ENCODE measurements around the gene TNK1. TPM values are rescaled to one million over a fixed set of nuclear protein-coding genes. Genes with fewer than 3 reads are reported as not detected.

The TNK1 gene
- total and polyA plus RNA-seq, 9 of the 15 experiments (the other 6 are each of a cell fraction or from before 2014, with no cell fraction given), result 0.28 to 5.2 (median 2.1) TPM

DNA sequence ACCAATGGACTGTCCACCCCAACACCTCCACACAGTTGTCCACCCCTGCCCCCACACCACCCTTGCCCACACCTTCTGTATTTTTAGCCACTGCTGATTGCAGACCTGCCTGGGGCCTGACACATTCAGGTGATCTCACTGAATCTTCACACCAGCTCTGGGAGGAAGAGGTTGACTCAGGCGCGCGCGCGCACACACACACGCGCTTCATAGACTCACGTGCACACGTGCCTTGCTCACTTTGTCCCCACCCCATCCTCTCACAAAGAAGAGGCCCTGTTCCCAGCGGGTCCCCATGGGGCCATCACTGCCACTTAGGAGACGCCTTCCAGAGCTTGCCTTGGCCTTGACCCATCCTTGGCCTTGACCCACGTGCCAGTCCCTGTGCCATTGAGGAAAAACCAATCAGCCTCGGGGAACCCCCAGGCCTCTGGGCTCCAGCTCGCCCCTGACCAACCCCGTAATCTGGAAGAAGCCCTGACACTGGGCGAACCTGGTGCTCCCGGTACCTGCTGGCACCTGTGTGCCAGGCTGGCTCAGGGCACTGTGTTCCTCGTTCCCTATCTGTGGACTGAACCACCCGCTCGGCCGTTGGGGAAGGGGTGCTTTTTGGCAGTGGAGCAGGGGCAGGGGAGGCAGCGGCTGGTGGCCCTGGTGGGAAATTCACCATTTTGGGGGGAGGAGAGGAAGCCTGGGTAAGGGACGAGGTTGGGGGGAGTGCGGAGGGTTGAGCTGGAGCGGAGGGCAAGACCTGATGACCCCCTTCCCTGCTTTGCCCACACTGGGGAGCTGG is 29.9 kb downstream of the TNK1 start:
- ChIA-PET POLR2A (interaction anchor here (0.7 kb wide), 1 partner anchor 74 kb away, joined by 3 read pairs; no protein-coding TSS in a partner anchor), CTCF (ENCODE audit: low intra/inter-chr PET ratio) (no interaction called here)
- H3K4me3 ChIP-seq, result no peak overlapping the region
- H3K27ac ChIP-seq (ENCODE audit: extremely low read depth, low read depth, low read length), result no peak overlapping the region
- ATAC-seq (no peak), FAIRE-seq (no peak), DNase-seq (ENCODE audit: extremely low read depth in 1 of 4, low spot score in 3 of 4) (no peak)
- H3K27me3 ChIP-seq (ENCODE audit: control insufficient read depth in 2 of 2, insufficient read depth in 2 of 2, low read length in 2 of 2), result no peaks in the 10 kb centered on the region
- no peak overlapping the region for H2AFZ ChIP-seq (ENCODE audit: low read depth, low read length)
- H4K20me1 ChIP-seq (replicated peaks; ENCODE audit: control insufficient read depth, insufficient read depth, low read length), result no peaks in the 10 kb centered on the region
- no TSS peak for BruUV-seq (replicated peaks)
- H3K36me3 ChIP-seq (ENCODE audit: control insufficient read depth, insufficient read depth, low read length), result 0 out of 3 replicates have a peak, but pooled peaks cover 3% of the 10 kb centered on the region
- no peaks in the 10 kb centered on the region for H3K9me1 ChIP-seq (ENCODE audit: control insufficient read depth, insufficient read depth, low read length)
- in situ Hi-C loops (cut with MboI), result no loop called here
- no peaks in the 10 kb centered on the region for H3K79me2 ChIP-seq (ENCODE audit: control insufficient read depth, insufficient read depth, low read length)
- no peak overlapping the region; a peak in 1 of 4 replicates for H3K9ac ChIP-seq (ENCODE audit: insufficient read depth in 1 of 2, low read depth in 2 of 2, low read length in 2 of 2)
- H3K4me2 ChIP-seq (ENCODE audit: insufficient read depth, low read length), result no peak overlapping the region
- H3K4me1 ChIP-seq (replicated peaks in 1 of 2; ENCODE audit: control insufficient read depth in 2 of 2, insufficient read depth in 2 of 2, low read length in 2 of 2), result peaks cover 0 to 13% of the 10 kb centered on the region in 2 experiments; a peak in 2 of 5 replicates
- WGBS (ENCODE audit: insufficient coverage, low coverage, missing lambda C conversion rate), result 54% methylated on average over 10 of the region's 25 CpGs
- intact Hi-C loops (cut with micrococcal nuclease), result no loop called here
- H3K9me3 ChIP-seq (replicated peaks; ENCODE audit: control insufficient read depth, insufficient read depth, low read depth, low read length), result no peaks in the 10 kb centered on the region
- TF ChIP-seq, protein P1, sequence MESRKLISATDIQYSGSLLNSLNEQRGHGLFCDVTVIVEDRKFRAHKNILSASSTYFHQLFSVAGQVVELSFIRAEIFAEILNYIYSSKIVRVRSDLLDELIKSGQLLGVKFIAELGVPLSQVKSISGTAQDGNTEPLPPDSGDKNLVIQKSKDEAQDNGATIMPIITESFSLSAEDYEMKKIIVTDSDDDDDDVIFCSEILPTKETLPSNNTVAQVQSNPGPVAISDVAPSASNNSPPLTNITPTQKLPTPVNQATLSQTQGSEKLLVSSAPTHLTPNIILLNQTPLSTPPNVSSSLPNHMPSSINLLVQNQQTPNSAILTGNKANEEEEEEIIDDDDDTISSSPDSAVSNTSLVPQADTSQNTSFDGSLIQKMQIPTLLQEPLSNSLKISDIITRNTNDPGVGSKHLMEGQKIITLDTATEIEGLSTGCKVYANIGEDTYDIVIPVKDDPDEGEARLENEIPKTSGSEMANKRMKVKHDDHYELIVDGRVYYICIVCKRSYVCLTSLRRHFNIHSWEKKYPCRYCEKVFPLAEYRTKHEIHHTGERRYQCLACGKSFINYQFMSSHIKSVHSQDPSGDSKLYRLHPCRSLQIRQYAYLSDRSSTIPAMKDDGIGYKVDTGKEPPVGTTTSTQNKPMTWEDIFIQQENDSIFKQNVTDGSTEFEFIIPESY (CRISPR knock-in tag; IDR thresholded peaks at IDR 0.05), result 0 out of 2 replicates have a peak, but pooled peaks have one; percentile 32
- no peak for TF ChIP-seq RBM22 (IDR thresholded peaks at IDR 0.05; ENCODE audit: low read depth, low read length, poor library complexity, severe bottlenecking)
- no peak for TF ChIP-seq NFE2 (IDR thresholded peaks at IDR 0.05; ENCODE audit: low read depth)
- no peak for TF ChIP-seq SFPQ (IDR thresholded peaks at IDR 0.05; ENCODE audit: low read depth, low read length)
- peak; percentile 78 for TF ChIP-seq BHLHE40 (IDR thresholded peaks at IDR 0.05; ENCODE audit: low read length)
- TF ChIP-seq SMARCA5 (IDR thresholded peaks at IDR 0.05), result no peak
- TF ChIP-seq NRF1 (conservative IDR thresholded peaks at IDR 0.05 in 1 of 2, IDR thresholded peaks at IDR 0.05 in 1 of 2), result 0 out of 4 replicates have a peak, but pooled peaks of 1 of the 2 experiments have one; percentile 15
- TF ChIP-seq, protein P2, sequence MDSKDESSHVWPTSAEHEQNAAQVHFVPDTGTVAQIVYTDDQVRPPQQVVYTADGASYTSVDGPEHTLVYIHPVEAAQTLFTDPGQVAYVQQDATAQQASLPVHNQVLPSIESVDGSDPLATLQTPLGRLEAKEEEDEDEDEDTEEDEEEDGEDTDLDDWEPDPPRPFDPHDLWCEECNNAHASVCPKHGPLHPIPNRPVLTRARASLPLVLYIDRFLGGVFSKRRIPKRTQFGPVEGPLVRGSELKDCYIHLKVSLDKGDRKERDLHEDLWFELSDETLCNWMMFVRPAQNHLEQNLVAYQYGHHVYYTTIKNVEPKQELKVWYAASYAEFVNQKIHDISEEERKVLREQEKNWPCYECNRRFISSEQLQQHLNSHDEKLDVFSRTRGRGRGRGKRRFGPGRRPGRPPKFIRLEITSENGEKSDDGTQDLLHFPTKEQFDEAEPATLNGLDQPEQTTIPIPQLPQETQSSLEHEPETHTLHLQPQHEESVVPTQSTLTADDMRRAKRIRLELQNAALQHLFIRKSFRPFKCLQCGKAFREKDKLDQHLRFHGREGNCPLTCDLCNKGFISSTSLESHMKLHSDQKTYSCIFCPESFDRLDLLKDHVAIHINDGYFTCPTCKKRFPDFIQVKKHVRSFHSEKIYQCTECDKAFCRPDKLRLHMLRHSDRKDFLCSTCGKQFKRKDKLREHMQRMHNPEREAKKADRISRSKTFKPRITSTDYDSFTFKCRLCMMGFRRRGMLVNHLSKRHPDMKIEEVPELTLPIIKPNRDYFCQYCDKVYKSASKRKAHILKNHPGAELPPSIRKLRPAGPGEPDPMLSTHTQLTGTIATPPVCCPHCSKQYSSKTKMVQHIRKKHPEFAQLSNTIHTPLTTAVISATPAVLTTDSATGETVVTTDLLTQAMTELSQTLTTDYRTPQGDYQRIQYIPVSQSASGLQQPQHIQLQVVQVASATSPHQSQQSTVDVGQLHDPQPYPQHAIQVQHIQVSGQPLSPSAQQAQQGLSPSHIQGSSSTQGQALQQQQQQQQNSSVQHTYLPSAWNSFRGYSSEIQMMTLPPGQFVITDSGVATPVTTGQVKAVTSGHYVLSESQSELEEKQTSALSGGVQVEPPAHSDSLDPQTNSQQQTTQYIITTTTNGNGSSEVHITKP (IDR thresholded peaks at IDR 0.05; ENCODE audit: partially characterized antibody), result peak; percentile 42
- TF ChIP-seq, protein P3, sequence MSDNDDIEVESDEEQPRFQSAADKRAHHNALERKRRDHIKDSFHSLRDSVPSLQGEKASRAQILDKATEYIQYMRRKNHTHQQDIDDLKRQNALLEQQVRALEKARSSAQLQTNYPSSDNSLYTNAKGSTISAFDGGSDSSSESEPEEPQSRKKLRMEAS (CRISPR knock-in tag; IDR thresholded peaks at IDR 0.05), result no peak
- TF ChIP-seq ELK3 (CRISPR knock-in tag; IDR thresholded peaks at IDR 0.05), result no peak
- TF ChIP-seq CHD1 (IDR thresholded peaks at IDR 0.05; ENCODE audit: low read length), result no peak
